ENCODE results near the gene KCNQ2.

GRCh38 chr20:63372971-63373885, 99.2 kb downstream of the KCNQ2 start:
- TF ChIP-seq POLR2AphosphoS5 (IDR thresholded peaks at IDR 0.05) = no peak
- no peak for TF ChIP-seq CTCF (IDR thresholded peaks at IDR 0.05 in 8 of 11, conservative IDR thresholded peaks at IDR 0.05 in 3 of 11)

All from spleen (tissue), 7 donors.